PC-9 (cell line): ENCODE measurements around the gene XIRP1. TPM values are rescaled to one million over a fixed set of nuclear protein-coding genes. Genes with fewer than 3 reads are reported as not detected.

ENCODE experiments used
- BruUV-seq: library from RNA; stranded (reverse); fragments of 400-500 nt; replicated peaks from 2 replicates; lab custom pipeline; 2021; lab: Mats Ljungman, UMichigan
- CTCF ChIA-PET: fragments of 300-600 bp; sonication (Branson Sonifier 250); formaldehyde crosslinking; loops from one replicate; lab custom pipeline; 2022; ENCODE audit warnings: antibody characterized with exemption; lab: Charles Lee
- POLR2A ChIA-PET: fragments of 300-600 bp; sonication (Branson Sonifier 250); formaldehyde crosslinking; loops from one replicate; lab custom pipeline; 2022; ENCODE audit warnings: antibody characterized with exemption; ENCODE audit not compliant: unreplicated experiment; lab: Charles Lee
- DNase-seq, 2 experiments: peaks; one replicate each; pipeline versions ENCODE4 v3.0.0 to v3.0.0-alpha.2; 2015 to 2022; ENCODE audit warnings: mixed read lengths in 1 of 2
- H2AFZ ChIP-seq: fragments of 200-600 bp; sonication (generic); 2 replicates; pipeline ENCODE4 v1.8.1; 2017; ENCODE audit warnings: antibody characterized with exemption
- H3F3A ChIP-seq: fragments of 200-600 bp; sonication (generic); 2 replicates; pipeline ENCODE4 v1.8.1; 2017; ENCODE audit warnings: antibody characterized with exemption, mild to moderate bottlenecking, low read depth; ENCODE audit not compliant: insufficient read depth
- H3K27ac ChIP-seq: fragments of 200-600 bp; sonication (generic); 2 replicates; pipeline ENCODE4 v1.6.1; 2016; ENCODE audit warnings: mixed run types
- H3K27me3 ChIP-seq: fragments of 200-600 bp; sonication (generic); 2 replicates; pipeline ENCODE4 v1.6.1; 2016; ENCODE audit warnings: low read depth, mixed run types; ENCODE audit not compliant: insufficient read depth
- H3K36me3 ChIP-seq: fragments of 200-600 bp; sonication (generic); 2 replicates; pipeline ENCODE4 v1.6.1; 2016; ENCODE audit warnings: low read depth, mixed run types
- H3K4me1 ChIP-seq: fragments of 200-600 bp; sonication (generic); replicated peaks from 2 replicates; pipeline ENCODE4 v1.6.1; 2016; ENCODE audit warnings: mixed run types; ENCODE audit not compliant: insufficient read depth
- H3K4me2 ChIP-seq: fragments of 200-600 bp; sonication (generic); 2 replicates; pipeline ENCODE4 v1.6.1; 2017; ENCODE audit warnings: mixed run types
- H3K4me3 ChIP-seq: fragments of 200-600 bp; sonication (generic); 2 replicates; pipeline ENCODE4 v1.6.1; 2016; ENCODE audit warnings: mixed run types
- H3K79me2 ChIP-seq: fragments of 200-600 bp; sonication (generic); 2 replicates; pipeline ENCODE4 v1.6.1; 2017; ENCODE audit warnings: low read depth, mixed run types
- H3K9me2 ChIP-seq: fragments of 200-600 bp; sonication (generic); 2 replicates; pipeline ENCODE4 v1.8.1; 2017; ENCODE audit warnings: mild to moderate bottlenecking; ENCODE audit not compliant: insufficient read depth
- H3K9me3 ChIP-seq: fragments of 200-600 bp; sonication (generic); 2 replicates; pipeline ENCODE4 v1.8.1; 2016; ENCODE audit warnings: low read depth; ENCODE audit not compliant: insufficient read depth
- H4K20me1 ChIP-seq: fragments of 200-600 bp; sonication (generic); 2 replicates; pipeline ENCODE4 v1.8.1; 2017; ENCODE audit not compliant: insufficient read depth
- CTCF ChIP-seq: fragments of 200-600 bp; sonication (generic); conservative IDR thresholded peaks from 2 replicates; pipeline ENCODE4 v1.6.1; 2017; ENCODE audit warnings: mixed run types, antibody characterized with exemption, mild to moderate bottlenecking, moderate library complexity
- EZH2 ChIP-seq: fragments of 200-600 bp; sonication (generic); IDR thresholded peaks from 2 replicates; pipeline ENCODE4 v1.8.0; 2017; ENCODE audit warnings: antibody characterized with exemption, low read depth
- intact Hi-C: fragments of 100-400 bp; cut with micrococcal nuclease; formaldehyde crosslinking; loops from one replicate; pipeline ENCODE4 v1.10.0; 2022; ENCODE audit not compliant: unreplicated experiment
- total RNA-seq: library from RNA; stranded (reverse); gene quantifications from 2 replicates; pipeline ENCODE4 v1.2.3, GENCODE V29; 2021

The XIRP1 gene
- total RNA-seq, 1 experiment from 2014 or later: not detected

DNA sequence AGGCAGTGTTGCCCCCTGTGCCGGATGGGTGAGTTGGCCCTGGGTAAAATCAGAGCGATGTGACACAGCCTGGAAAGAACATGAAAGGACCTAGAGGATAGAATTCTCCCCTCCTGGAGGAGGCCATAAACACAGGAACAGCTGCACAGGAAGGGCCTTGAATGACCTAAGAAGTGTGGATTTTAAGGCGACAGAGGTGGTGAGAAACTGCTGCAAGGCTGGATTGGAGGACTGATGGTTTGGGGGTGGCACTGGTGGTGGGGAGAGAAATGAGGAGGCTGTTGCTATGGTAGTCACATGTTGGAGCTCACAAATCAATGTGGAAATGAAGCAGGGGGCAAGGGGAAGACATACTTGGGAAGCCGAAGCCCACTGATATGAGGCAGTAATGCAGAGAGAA, 13.8 kb downstream of the XIRP1 start:
- ChIA-PET POLR2A (interaction anchor here (1.6 kb wide), 1 partner anchor 53 kb away, joined by 6 read pairs; no protein-coding TSS in a partner anchor), CTCF (interaction anchor here (1.4 kb wide), 1 partner anchor 53 kb away, joined by 9 read pairs; no protein-coding TSS in a partner anchor)
- intact Hi-C loops: no loop called here

DNA sequence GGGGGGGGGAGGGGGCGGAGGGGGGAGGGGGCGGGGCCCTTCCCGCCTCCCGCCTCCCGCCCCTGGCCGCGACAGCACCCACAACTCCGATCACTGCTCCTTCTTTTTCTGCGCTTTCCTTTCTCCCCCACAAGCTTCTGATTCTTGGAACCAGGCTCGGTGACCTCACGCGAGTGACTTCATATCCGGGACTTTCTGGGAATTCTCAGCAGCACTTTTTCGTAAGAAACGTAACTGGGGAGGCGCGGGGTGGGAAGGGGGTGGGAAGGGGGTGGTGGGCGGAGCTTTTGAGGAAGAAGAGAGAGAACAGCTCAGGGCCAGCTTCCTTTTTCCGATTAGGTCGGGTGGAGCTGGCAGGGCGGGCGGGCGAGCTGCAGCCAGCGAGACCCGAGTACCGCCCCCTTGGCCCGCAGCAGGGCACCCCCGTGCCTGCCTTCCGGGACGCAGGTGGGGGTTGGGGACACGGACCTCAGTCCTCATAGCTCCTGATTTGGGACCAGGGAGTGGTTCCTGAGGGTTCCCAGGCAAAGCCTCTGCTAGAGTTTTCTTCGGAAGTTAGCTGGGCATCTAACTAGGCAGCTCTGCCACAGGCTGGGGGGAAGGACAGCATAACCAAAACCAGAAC, 14.6 kb downstream of the XIRP1 start:
- H2AFZ ChIP-seq: peak overlapping the region; percentile 63; the same call in 1 of the 2 replicates
- H4K20me1 ChIP-seq: no peaks in the 10 kb centered on the region
- H3K4me2 ChIP-seq: peak overlapping the region; percentile 92
- H3K4me1 ChIP-seq: peaks cover 37% of the 10 kb centered on the region
- peak overlapping the region; percentile 66 for H3K4me3 ChIP-seq
- no TSS peak for BruUV-seq
- no peaks in the 10 kb centered on the region for H3K27me3 ChIP-seq
- TF ChIP-seq CTCF (no peak), EZH2 (no peak)
- H3K9me3 ChIP-seq: no peaks in the 10 kb centered on the region
- peak; percentile 67 to 78 for DNase-seq
- H3K36me3 ChIP-seq: no peaks in the 10 kb centered on the region
- POLR2A ChIA-PET: interaction anchor here (0.6 to 1.6 kb wide), 11 partner anchors 26 to 1061 kb away, joined by 3 to 32 read pairs (median 6); partner anchors contain the start of genes GORASP1 and TTC21A
- H3K9me2 ChIP-seq: no peaks in the 10 kb centered on the region
- intact Hi-C loops: loop anchor here (1.0 kb wide), 1 partner anchor 37 kb away; no protein-coding TSS in a partner anchor
- CTCF ChIA-PET: interaction anchor here (1.4 kb wide), 1 partner anchor 52 kb away, joined by 9 read pairs; no protein-coding TSS in a partner anchor
- H3F3A ChIP-seq: peaks cover 25% of the 10 kb centered on the region
- no peaks in the 10 kb centered on the region for H3K79me2 ChIP-seq
- peak overlapping the region; percentile 53 for H3K27ac ChIP-seq

More for the DNA sequence above, 13.8 kb downstream of the XIRP1 start:
- no peak overlapping the region for H2AFZ ChIP-seq
- TSS peak; percentile 81 for BruUV-seq
- no peaks in the 10 kb centered on the region for H3K27me3 ChIP-seq
- H4K20me1 ChIP-seq: no peaks in the 10 kb centered on the region
- H3K36me3 ChIP-seq: no peaks in the 10 kb centered on the region
- peaks cover 37% of the 10 kb centered on the region for H3K4me1 ChIP-seq
- H3K4me3 ChIP-seq: peak overlapping the region; percentile 66; the same call in 1 of the 2 replicates
- H3K9me2 ChIP-seq: no peaks in the 10 kb centered on the region
- peak overlapping the region; percentile 92 for H3K4me2 ChIP-seq
- H3K9me3 ChIP-seq: no peaks in the 10 kb centered on the region
- no peaks in the 10 kb centered on the region for H3K79me2 ChIP-seq
- no peak overlapping the region for H3K27ac ChIP-seq
- H3F3A ChIP-seq: peaks cover 25% of the 10 kb centered on the region
- DNase-seq: no peak
- TF ChIP-seq EZH2: no peak
- no peak for TF ChIP-seq CTCF

DNA sequence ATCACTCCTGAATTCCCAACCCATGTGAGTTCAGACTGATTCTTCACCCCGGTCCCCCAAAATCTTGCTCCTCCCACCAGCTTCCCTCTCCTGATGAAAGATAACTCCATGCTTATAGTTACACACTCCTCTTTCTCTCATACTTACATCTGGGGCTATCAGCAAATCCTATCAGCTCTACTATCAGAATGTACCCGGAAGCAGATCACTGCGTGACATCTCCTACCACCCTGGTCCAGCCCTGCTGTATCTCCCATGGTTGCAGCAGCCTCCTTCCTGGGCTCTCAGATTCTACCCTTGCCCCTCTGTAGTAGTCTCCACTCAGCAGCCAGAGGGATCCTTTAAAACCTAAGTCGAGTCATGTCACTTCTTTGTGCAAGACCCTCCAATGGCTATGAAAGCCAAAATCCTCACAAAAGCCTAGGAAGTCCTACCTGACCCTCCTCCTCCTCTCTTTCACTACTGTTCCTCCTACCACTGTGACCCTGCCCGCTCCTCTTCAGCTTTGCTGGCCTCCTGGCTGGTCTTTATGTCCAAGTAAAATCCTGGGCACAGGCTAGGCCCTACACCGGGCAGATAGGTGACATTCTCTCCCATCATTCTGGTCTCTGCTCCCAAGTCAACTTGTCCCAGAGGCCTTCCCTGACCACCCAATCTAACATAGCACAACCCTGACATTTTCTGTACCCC, 16.2 kb downstream of the XIRP1 start:
- DNase-seq: no peak
- Histone ChIP-seq H3K27me3 (no peaks in the 10 kb centered on the region), H3K27ac (no peak overlapping the region), H3K4me1 (peaks cover 36% of the 10 kb centered on the region), H3K9me2 (no peaks in the 10 kb centered on the region), H3K4me3 (no peak overlapping the region), H3K79me2 (no peaks in the 10 kb centered on the region), H3K4me2 (no peak overlapping the region), H3K36me3 (no peaks in the 10 kb centered on the region), H4K20me1 (no peaks in the 10 kb centered on the region), H3K9me3 (no peaks in the 10 kb centered on the region), H2AFZ (no peak overlapping the region), H3F3A (peaks cover 15% of the 10 kb centered on the region)
- no TSS peak for BruUV-seq
- CTCF ChIA-PET: no interaction called here
- TF ChIP-seq EZH2 (no peak), CTCF (no peak)
- POLR2A ChIA-PET: no interaction called here
- intact Hi-C loops: no loop called here
